Measurements from ENCODE around the gene FAM222A. TPM values are rescaled to one million over a fixed set of nuclear protein-coding genes. Genes with fewer than 3 reads are reported as not detected.

FAM222A gene
- polyA plus RNA-seq, 1 donor from 2014 or later = 8.5 TPM

- TF ChIP-seq EP300 (conservative IDR thresholded peaks at IDR 0.05; ENCODE audit: poor library complexity, severe bottlenecking) (no peak), TAF1 (IDR thresholded peaks at IDR 0.05; ENCODE audit: low read depth) (no peak), SMC3 (conservative IDR thresholded peaks at IDR 0.05; ENCODE audit: poor library complexity) (no peak), MXI1 (conservative IDR thresholded peaks at IDR 0.05; ENCODE audit: poor library complexity, severe bottlenecking) (no peak), POLR2AphosphoS5 (IDR thresholded peaks at IDR 0.05) (no peak), EZH2 (IDR thresholded peaks at IDR 0.05; ENCODE audit: borderline replicate concordance, insufficient read depth, low read length, poor library complexity, severe bottlenecking) (no peak), RAD21 (conservative IDR thresholded peaks at IDR 0.05) (no peak)
- TF ChIP-seq, protein P1, sequence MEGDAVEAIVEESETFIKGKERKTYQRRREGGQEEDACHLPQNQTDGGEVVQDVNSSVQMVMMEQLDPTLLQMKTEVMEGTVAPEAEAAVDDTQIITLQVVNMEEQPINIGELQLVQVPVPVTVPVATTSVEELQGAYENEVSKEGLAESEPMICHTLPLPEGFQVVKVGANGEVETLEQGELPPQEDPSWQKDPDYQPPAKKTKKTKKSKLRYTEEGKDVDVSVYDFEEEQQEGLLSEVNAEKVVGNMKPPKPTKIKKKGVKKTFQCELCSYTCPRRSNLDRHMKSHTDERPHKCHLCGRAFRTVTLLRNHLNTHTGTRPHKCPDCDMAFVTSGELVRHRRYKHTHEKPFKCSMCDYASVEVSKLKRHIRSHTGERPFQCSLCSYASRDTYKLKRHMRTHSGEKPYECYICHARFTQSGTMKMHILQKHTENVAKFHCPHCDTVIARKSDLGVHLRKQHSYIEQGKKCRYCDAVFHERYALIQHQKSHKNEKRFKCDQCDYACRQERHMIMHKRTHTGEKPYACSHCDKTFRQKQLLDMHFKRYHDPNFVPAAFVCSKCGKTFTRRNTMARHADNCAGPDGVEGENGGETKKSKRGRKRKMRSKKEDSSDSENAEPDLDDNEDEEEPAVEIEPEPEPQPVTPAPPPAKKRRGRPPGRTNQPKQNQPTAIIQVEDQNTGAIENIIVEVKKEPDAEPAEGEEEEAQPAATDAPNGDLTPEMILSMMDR (IDR thresholded peaks at IDR 0.05; ENCODE audit: poor library complexity, severe bottlenecking) = no peak
- TF ChIP-seq, protein P2, sequence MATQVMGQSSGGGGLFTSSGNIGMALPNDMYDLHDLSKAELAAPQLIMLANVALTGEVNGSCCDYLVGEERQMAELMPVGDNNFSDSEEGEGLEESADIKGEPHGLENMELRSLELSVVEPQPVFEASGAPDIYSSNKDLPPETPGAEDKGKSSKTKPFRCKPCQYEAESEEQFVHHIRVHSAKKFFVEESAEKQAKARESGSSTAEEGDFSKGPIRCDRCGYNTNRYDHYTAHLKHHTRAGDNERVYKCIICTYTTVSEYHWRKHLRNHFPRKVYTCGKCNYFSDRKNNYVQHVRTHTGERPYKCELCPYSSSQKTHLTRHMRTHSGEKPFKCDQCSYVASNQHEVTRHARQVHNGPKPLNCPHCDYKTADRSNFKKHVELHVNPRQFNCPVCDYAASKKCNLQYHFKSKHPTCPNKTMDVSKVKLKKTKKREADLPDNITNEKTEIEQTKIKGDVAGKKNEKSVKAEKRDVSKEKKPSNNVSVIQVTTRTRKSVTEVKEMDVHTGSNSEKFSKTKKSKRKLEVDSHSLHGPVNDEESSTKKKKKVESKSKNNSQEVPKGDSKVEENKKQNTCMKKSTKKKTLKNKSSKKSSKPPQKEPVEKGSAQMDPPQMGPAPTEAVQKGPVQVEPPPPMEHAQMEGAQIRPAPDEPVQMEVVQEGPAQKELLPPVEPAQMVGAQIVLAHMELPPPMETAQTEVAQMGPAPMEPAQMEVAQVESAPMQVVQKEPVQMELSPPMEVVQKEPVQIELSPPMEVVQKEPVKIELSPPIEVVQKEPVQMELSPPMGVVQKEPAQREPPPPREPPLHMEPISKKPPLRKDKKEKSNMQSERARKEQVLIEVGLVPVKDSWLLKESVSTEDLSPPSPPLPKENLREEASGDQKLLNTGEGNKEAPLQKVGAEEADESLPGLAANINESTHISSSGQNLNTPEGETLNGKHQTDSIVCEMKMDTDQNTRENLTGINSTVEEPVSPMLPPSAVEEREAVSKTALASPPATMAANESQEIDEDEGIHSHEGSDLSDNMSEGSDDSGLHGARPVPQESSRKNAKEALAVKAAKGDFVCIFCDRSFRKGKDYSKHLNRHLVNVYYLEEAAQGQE (IDR thresholded peaks at IDR 0.05; ENCODE audit: borderline replicate concordance) = no peak
- Histone ChIP-seq H3K27me3 (ENCODE audit: insufficient read depth, low read depth, low read length) (no peaks in the 10 kb centered on the region), H3K9me3 (ENCODE audit: low read length) (no peaks in the 10 kb centered on the region), H3K79me2 (replicated peaks; ENCODE audit: insufficient read depth, low read length) (peaks cover 3% of the 10 kb centered on the region), H4K20me1 (ENCODE audit: insufficient read depth) (no peaks in the 10 kb centered on the region), H3K9ac (ENCODE audit: low read length) (no peak overlapping the region), H3K9me2 (ENCODE audit: insufficient read depth, low read length) (no peaks in the 10 kb centered on the region), H3K4me2 (ENCODE audit: low read length) (no peak overlapping the region), H2AFZ (ENCODE audit: low read depth, low read length) (no peak overlapping the region), H3K27ac (ENCODE audit: low read length) (no peak overlapping the region), H3K4me3 (ENCODE audit: low read length) (no peak overlapping the region), H3K36me3 (ENCODE audit: insufficient read depth, low read length) (no peaks in the 10 kb centered on the region), H3F3A (ENCODE audit: insufficient read depth, low read length, poor library complexity, severe bottlenecking) (no peaks in the 10 kb centered on the region)
Measured at GRCh38 chr12:109764123-109764522, 50.5 kb downstream of the FAM222A start.

DNA sequence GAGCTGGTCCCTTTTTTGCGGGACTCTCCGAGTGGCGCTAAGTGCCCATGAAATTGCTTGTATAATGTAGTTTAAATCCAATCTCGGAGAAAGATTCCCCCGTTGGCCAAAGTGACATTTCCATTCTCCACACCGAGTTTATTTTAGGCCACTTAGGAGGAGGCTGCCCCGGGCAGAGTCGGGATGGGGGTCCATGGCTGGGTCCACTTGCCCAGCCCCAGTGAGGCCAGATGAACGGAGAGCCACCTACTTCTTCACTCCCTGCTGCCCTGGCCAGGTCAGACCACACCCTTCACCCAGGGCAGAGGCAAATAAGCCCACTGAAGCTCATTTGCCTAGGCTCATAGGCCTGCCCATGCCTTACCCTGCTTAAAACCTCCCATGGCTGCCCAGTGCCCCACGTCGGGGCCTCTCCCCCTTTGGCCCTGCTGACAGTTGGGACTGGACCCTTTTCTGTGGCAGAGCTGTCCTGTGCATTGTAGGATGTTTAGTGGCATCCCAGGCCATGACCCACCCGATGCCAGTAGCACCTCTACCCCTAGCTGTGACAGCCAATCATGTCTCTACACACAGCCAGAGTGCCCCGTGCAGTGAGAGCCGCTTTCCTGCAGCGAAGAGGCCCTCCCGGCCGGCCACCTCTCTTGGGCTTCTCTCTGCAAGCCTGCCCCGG lies 51.3 kb downstream of the FAM222A start:
- H3F3A ChIP-seq (ENCODE audit: insufficient read depth, low read length, poor library complexity, severe bottlenecking) = no peaks in the 10 kb centered on the region
- H3K9ac ChIP-seq (ENCODE audit: low read length) = no peak overlapping the region
- H4K20me1 ChIP-seq (ENCODE audit: insufficient read depth) = no peaks in the 10 kb centered on the region
- H3K4me3 ChIP-seq (ENCODE audit: low read length) = no peak overlapping the region
- no peaks in the 10 kb centered on the region for H3K9me2 ChIP-seq (ENCODE audit: insufficient read depth, low read length)
- no peak overlapping the region for H2AFZ ChIP-seq (ENCODE audit: low read depth, low read length)
- no peaks in the 10 kb centered on the region for H3K36me3 ChIP-seq (ENCODE audit: insufficient read depth, low read length)
- peaks cover 3% of the 10 kb centered on the region for H3K79me2 ChIP-seq (replicated peaks; ENCODE audit: insufficient read depth, low read length)
- H3K27me3 ChIP-seq (ENCODE audit: insufficient read depth, low read depth, low read length) = no peaks in the 10 kb centered on the region
- no peaks in the 10 kb centered on the region for H3K9me3 ChIP-seq (ENCODE audit: low read length)
- H3K4me2 ChIP-seq (ENCODE audit: low read length) = no peak overlapping the region
- TF ChIP-seq, protein P2 (IDR thresholded peaks at IDR 0.05; ENCODE audit: borderline replicate concordance) = no peak
- TF ChIP-seq, protein P1 (IDR thresholded peaks at IDR 0.05; ENCODE audit: poor library complexity, severe bottlenecking) = no peak
- TF ChIP-seq POLR2AphosphoS5 (IDR thresholded peaks at IDR 0.05) (no peak), EP300 (conservative IDR thresholded peaks at IDR 0.05; ENCODE audit: poor library complexity, severe bottlenecking) (no peak), SMC3 (conservative IDR thresholded peaks at IDR 0.05; ENCODE audit: poor library complexity) (no peak), MXI1 (conservative IDR thresholded peaks at IDR 0.05; ENCODE audit: poor library complexity, severe bottlenecking) (no peak)
- no peak overlapping the region for H3K27ac ChIP-seq (ENCODE audit: low read length)

Data from neural cell (in vitro differentiated cells).